PC-9 (cell line): Measurements from ENCODE around the gene SH3BGRL3. TPM values are rescaled to one million over a fixed set of nuclear protein-coding genes. Genes with fewer than 3 reads are reported as not detected.

ENCODE experiments used
- BruUV-seq: library from RNA; stranded (reverse); fragments of 400-500 nt; replicated peaks from 2 replicates; lab custom pipeline; 2021; lab: Mats Ljungman, UMichigan
- CTCF ChIA-PET: fragments of 300-600 bp; sonication (Branson Sonifier 250); formaldehyde crosslinking; loops from one replicate; lab custom pipeline; 2022; ENCODE audit warnings: antibody characterized with exemption; lab: Charles Lee
- POLR2A ChIA-PET: fragments of 300-600 bp; sonication (Branson Sonifier 250); formaldehyde crosslinking; loops from one replicate; lab custom pipeline; 2022; ENCODE audit warnings: antibody characterized with exemption; ENCODE audit not compliant: unreplicated experiment; lab: Charles Lee
- DNase-seq, 2 experiments: peaks; one replicate each; pipeline versions ENCODE4 v3.0.0 to v3.0.0-alpha.2; 2015 to 2022; ENCODE audit warnings: mixed read lengths in 1 of 2
- H2AFZ ChIP-seq: fragments of 200-600 bp; sonication (generic); 2 replicates; pipeline ENCODE4 v1.8.1; 2017; ENCODE audit warnings: antibody characterized with exemption
- H3F3A ChIP-seq: fragments of 200-600 bp; sonication (generic); 2 replicates; pipeline ENCODE4 v1.8.1; 2017; ENCODE audit warnings: antibody characterized with exemption, mild to moderate bottlenecking, low read depth; ENCODE audit not compliant: insufficient read depth
- H3K27ac ChIP-seq: fragments of 200-600 bp; sonication (generic); 2 replicates; pipeline ENCODE4 v1.6.1; 2016; ENCODE audit warnings: mixed run types
- H3K27me3 ChIP-seq: fragments of 200-600 bp; sonication (generic); 2 replicates; pipeline ENCODE4 v1.6.1; 2016; ENCODE audit warnings: low read depth, mixed run types; ENCODE audit not compliant: insufficient read depth
- H3K36me3 ChIP-seq: fragments of 200-600 bp; sonication (generic); 2 replicates; pipeline ENCODE4 v1.6.1; 2016; ENCODE audit warnings: low read depth, mixed run types
- H3K4me1 ChIP-seq: fragments of 200-600 bp; sonication (generic); replicated peaks from 2 replicates; pipeline ENCODE4 v1.6.1; 2016; ENCODE audit warnings: mixed run types; ENCODE audit not compliant: insufficient read depth
- H3K4me2 ChIP-seq: fragments of 200-600 bp; sonication (generic); 2 replicates; pipeline ENCODE4 v1.6.1; 2017; ENCODE audit warnings: mixed run types
- H3K4me3 ChIP-seq: fragments of 200-600 bp; sonication (generic); 2 replicates; pipeline ENCODE4 v1.6.1; 2016; ENCODE audit warnings: mixed run types
- H3K79me2 ChIP-seq: fragments of 200-600 bp; sonication (generic); 2 replicates; pipeline ENCODE4 v1.6.1; 2017; ENCODE audit warnings: low read depth, mixed run types
- H3K9me2 ChIP-seq: fragments of 200-600 bp; sonication (generic); 2 replicates; pipeline ENCODE4 v1.8.1; 2017; ENCODE audit warnings: mild to moderate bottlenecking; ENCODE audit not compliant: insufficient read depth
- H3K9me3 ChIP-seq: fragments of 200-600 bp; sonication (generic); 2 replicates; pipeline ENCODE4 v1.8.1; 2016; ENCODE audit warnings: low read depth; ENCODE audit not compliant: insufficient read depth
- H4K20me1 ChIP-seq: fragments of 200-600 bp; sonication (generic); 2 replicates; pipeline ENCODE4 v1.8.1; 2017; ENCODE audit not compliant: insufficient read depth
- CTCF ChIP-seq: fragments of 200-600 bp; sonication (generic); conservative IDR thresholded peaks from 2 replicates; pipeline ENCODE4 v1.6.1; 2017; ENCODE audit warnings: mixed run types, antibody characterized with exemption, mild to moderate bottlenecking, moderate library complexity
- EZH2 ChIP-seq: fragments of 200-600 bp; sonication (generic); IDR thresholded peaks from 2 replicates; pipeline ENCODE4 v1.8.0; 2017; ENCODE audit warnings: antibody characterized with exemption, low read depth
- intact Hi-C: fragments of 100-400 bp; cut with micrococcal nuclease; formaldehyde crosslinking; loops from one replicate; pipeline ENCODE4 v1.10.0; 2022; ENCODE audit not compliant: unreplicated experiment
- total RNA-seq: library from RNA; stranded (reverse); gene quantifications from 2 replicates; pipeline ENCODE4 v1.2.3, GENCODE V29; 2021

SH3BGRL3 gene
- total RNA-seq, 1 experiment from 2014 or later = 206 TPM

GRCh38 chr1:26314501-26314900 lies 34.6 kb downstream of the SH3BGRL3 start:
- no peaks in the 10 kb centered on the region for H3F3A ChIP-seq
- no peak overlapping the region for H2AFZ ChIP-seq
- H3K4me1 ChIP-seq = 0 out of 2 replicates have a peak, but pooled peaks cover 5% of the 10 kb centered on the region
- no peaks in the 10 kb centered on the region for H3K36me3 ChIP-seq
- no peak overlapping the region for H3K4me2 ChIP-seq
- no peaks in the 10 kb centered on the region for H4K20me1 ChIP-seq
- no peaks in the 10 kb centered on the region for H3K27me3 ChIP-seq
- ChIA-PET POLR2A (interaction anchor here (0.6 kb wide), 1 partner anchor 15 kb away, joined by 22 read pairs; no protein-coding TSS in a partner anchor), CTCF (no interaction called here)
- intact Hi-C loops = no loop called here
- no peak overlapping the region for H3K4me3 ChIP-seq
- no peak for TF ChIP-seq CTCF
- TF ChIP-seq EZH2 = no peak
- H3K9me3 ChIP-seq = no peaks in the 10 kb centered on the region
- no peak for DNase-seq
- H3K9me2 ChIP-seq = no peaks in the 10 kb centered on the region
- no peaks in the 10 kb centered on the region for H3K79me2 ChIP-seq
- no peak overlapping the region for H3K27ac ChIP-seq
- BruUV-seq = no TSS peak

GRCh38 chr1:26315874-26316850 lies 36.3 kb downstream of the SH3BGRL3 start:
- intact Hi-C loops = no loop called here
- TF ChIP-seq EZH2 = no peak
- no TSS peak for BruUV-seq
- Histone ChIP-seq H3K4me1 (0 out of 2 replicates have a peak, but pooled peaks cover 5% of the 10 kb centered on the region), H3K9me3 (no peaks in the 10 kb centered on the region), H3K27ac (no peak overlapping the region), H3K36me3 (no peaks in the 10 kb centered on the region), H3K9me2 (no peaks in the 10 kb centered on the region), H4K20me1 (no peaks in the 10 kb centered on the region), H3F3A (no peaks in the 10 kb centered on the region), H3K27me3 (no peaks in the 10 kb centered on the region), H2AFZ (no peak overlapping the region), H3K4me3 (no peak overlapping the region), H3K79me2 (no peaks in the 10 kb centered on the region), H3K4me2 (no peak overlapping the region)
- DNase-seq = no peak
- POLR2A ChIA-PET = no interaction called here
- CTCF ChIA-PET = interaction anchor here (0.6 to 0.7 kb wide), 3 partner anchors 30 to 420 kb away, joined by 6 to 9 read pairs (median 9); no protein-coding TSS in a partner anchor

GRCh38 chr1:26317146-26317545 lies 37.3 kb downstream of the SH3BGRL3 start:
- CTCF ChIA-PET = interaction anchor here (0.6 to 0.7 kb wide), 3 partner anchors 31 to 421 kb away, joined by 6 to 9 read pairs (median 9); no protein-coding TSS in a partner anchor
- no peaks in the 10 kb centered on the region for H4K20me1 ChIP-seq

More at GRCh38 chr1:26317146-26317545, 37.3 kb downstream of the SH3BGRL3 start:
- no peak overlapping the region for H3K4me3 ChIP-seq
- no peaks in the 10 kb centered on the region for H3K36me3 ChIP-seq
- H3F3A ChIP-seq = no peaks in the 10 kb centered on the region
- intact Hi-C loops = no loop called here
- H3K27me3 ChIP-seq = no peaks in the 10 kb centered on the region
- H3K4me2 ChIP-seq = no peak overlapping the region
- no peak for DNase-seq
- H3K4me1 ChIP-seq = 0 out of 2 replicates have a peak, but pooled peaks cover 5% of the 10 kb centered on the region
- BruUV-seq = no TSS peak
- no peaks in the 10 kb centered on the region for H3K9me2 ChIP-seq
- H3K27ac ChIP-seq = no peak overlapping the region
- H3K9me3 ChIP-seq = no peaks in the 10 kb centered on the region
- POLR2A ChIA-PET = no interaction called here
- TF ChIP-seq EZH2 (no peak), CTCF (no peak)
- H2AFZ ChIP-seq = no peak overlapping the region
- H3K79me2 ChIP-seq = no peaks in the 10 kb centered on the region
